DND-41 (cell line): Measurements from ENCODE around the gene RBM20.

Experiments
- CTCF ChIP-seq: IDR thresholded peaks from 2 replicates; pipeline ENCODE4 v1.5.1; 2012; ENCODE audit warnings: borderline replicate concordance, low read length, moderate library complexity, mild to moderate bottlenecking; ENCODE audit not compliant: poor library complexity, severe bottlenecking; ENCODE audit errors: extremely low read depth
- EZH2 ChIP-seq: IDR thresholded peaks from 3 replicates; pipeline ENCODE4 v1.6.1; 2012; ENCODE audit warnings: borderline replicate concordance, low read depth, mild to moderate bottlenecking, moderate library complexity, low read length, inconsistent platforms; ENCODE audit not compliant: severe bottlenecking

GRCh38 chr10:110863361-110863760 is 219.2 kb downstream of the RBM20 start:
- TF ChIP-seq EZH2 (no peak), CTCF (no peak)
